ENCODE data around the gene RAD54L.

RAD54L gene

DNA sequence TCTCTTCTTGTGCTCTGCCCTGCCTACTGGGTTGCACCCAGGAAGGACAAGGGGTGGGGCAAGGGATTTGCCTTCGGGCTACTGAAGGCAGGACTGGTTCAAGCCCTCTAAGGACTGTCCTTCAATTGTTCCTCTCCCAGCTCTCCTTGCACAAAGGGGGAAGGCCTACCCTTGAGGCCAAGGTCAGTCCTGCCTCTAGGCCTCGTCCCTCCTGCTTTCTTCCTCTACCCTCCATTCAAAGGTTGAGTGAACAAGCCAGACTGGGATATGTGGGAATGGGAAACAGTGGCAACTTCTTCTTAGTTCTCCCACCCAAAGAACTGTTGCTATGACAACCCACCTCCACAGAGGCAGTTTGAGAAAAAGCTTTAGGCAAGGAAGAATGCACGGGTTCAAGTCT is 41.8 kb upstream of the RAD54L start:
- DNase-seq (ENCODE audit: low read depth, low spot score) = no peak
- TF ChIP-seq, protein P1, sequence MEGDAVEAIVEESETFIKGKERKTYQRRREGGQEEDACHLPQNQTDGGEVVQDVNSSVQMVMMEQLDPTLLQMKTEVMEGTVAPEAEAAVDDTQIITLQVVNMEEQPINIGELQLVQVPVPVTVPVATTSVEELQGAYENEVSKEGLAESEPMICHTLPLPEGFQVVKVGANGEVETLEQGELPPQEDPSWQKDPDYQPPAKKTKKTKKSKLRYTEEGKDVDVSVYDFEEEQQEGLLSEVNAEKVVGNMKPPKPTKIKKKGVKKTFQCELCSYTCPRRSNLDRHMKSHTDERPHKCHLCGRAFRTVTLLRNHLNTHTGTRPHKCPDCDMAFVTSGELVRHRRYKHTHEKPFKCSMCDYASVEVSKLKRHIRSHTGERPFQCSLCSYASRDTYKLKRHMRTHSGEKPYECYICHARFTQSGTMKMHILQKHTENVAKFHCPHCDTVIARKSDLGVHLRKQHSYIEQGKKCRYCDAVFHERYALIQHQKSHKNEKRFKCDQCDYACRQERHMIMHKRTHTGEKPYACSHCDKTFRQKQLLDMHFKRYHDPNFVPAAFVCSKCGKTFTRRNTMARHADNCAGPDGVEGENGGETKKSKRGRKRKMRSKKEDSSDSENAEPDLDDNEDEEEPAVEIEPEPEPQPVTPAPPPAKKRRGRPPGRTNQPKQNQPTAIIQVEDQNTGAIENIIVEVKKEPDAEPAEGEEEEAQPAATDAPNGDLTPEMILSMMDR (IDR thresholded peaks at IDR 0.05; ENCODE audit: low read depth, low read length) = no peak
- in situ Hi-C loops (cut with HindIII; ENCODE audit: low sequenced_read_pairs) = loop anchor here (10.0 kb wide), 1 partner anchor 161 kb away; no protein-coding TSS in a partner anchor
- H3K4me3 ChIP-seq (ENCODE audit: low read depth, low read length) = no peak overlapping the region

GRCh38 chr1:46206399-46206798 is 41.2 kb upstream of the RAD54L start:
- in situ Hi-C loops (cut with HindIII; ENCODE audit: low sequenced_read_pairs) = loop anchor here (10.0 kb wide), 1 partner anchor 162 kb away; no protein-coding TSS in a partner anchor
- TF ChIP-seq, protein P1 (IDR thresholded peaks at IDR 0.05; ENCODE audit: low read depth, low read length) = no peak
- DNase-seq (ENCODE audit: low read depth, low spot score) = no peak
- no peak overlapping the region for H3K4me3 ChIP-seq (ENCODE audit: low read depth, low read length)

DNA sequence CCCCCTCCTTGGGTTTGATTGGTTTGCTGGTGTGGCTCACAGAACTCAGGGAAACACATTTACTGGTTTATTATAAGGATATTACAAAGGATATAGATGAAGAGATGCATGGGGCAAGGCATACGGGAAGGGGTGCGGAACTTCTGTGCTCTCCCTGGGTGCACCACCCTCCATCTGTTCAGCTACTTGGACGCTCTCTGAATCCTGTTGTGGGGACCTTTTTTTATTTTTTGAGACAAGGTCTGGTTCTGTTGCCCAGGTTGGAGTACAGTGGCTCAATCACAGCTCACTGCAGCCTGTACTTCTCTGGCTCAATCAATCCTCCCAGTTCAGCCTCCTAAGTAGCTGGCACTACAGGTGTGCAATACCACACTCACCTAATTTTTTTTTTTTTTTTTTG is 37.0 kb upstream of the RAD54L start:
- TF ChIP-seq, protein P1 (IDR thresholded peaks at IDR 0.05; ENCODE audit: low read depth, low read length) = no peak
- no peak overlapping the region for H3K4me3 ChIP-seq (ENCODE audit: low read depth, low read length)
- in situ Hi-C loops (cut with HindIII; ENCODE audit: low sequenced_read_pairs) = no loop called here
- no peak for DNase-seq (ENCODE audit: low read depth, low spot score)

- DNase-seq (ENCODE audit: low read depth, low spot score) = no peak
- TF ChIP-seq, protein P1 (IDR thresholded peaks at IDR 0.05; ENCODE audit: low read depth, low read length) = no peak
- no peak overlapping the region for H3K4me3 ChIP-seq (ENCODE audit: low read depth, low read length)
- in situ Hi-C loops (cut with HindIII; ENCODE audit: low sequenced_read_pairs) = no loop called here
These were observed 36.5 kb upstream of the RAD54L start for GRCh38 chr1:46211051-46211450.

GRCh38 chr1:46215504-46215903 is 32.1 kb upstream of the RAD54L start:
- DNase-seq (ENCODE audit: low read depth, low spot score) = no peak
- TF ChIP-seq, protein P1 (IDR thresholded peaks at IDR 0.05; ENCODE audit: low read depth, low read length) = no peak
- H3K4me3 ChIP-seq (ENCODE audit: low read depth, low read length) = no peak overlapping the region
- in situ Hi-C loops (cut with HindIII; ENCODE audit: low sequenced_read_pairs) = no loop called here

- TF ChIP-seq, protein P1 (IDR thresholded peaks at IDR 0.05; ENCODE audit: low read depth, low read length) = no peak
- in situ Hi-C loops (cut with HindIII; ENCODE audit: low sequenced_read_pairs) = no loop called here
- no peak overlapping the region for H3K4me3 ChIP-seq (ENCODE audit: low read depth, low read length)
- DNase-seq (ENCODE audit: low read depth, low spot score) = no peak
These were observed 29.1 kb upstream of the RAD54L start for GRCh38 chr1:46218443-46218842.
